Measurements from ENCODE around the gene MRPL43. TPM values are rescaled to one million over a fixed set of nuclear protein-coding genes. Genes with fewer than 3 reads are reported as not detected.

The MRPL43 gene
- total and polyA plus RNA-seq, 9 of the 15 experiments (the other 6 are each of a cell fraction or from before 2014, with no cell fraction given): 15.1 to 63.7 (median 37.2) TPM

DNA sequence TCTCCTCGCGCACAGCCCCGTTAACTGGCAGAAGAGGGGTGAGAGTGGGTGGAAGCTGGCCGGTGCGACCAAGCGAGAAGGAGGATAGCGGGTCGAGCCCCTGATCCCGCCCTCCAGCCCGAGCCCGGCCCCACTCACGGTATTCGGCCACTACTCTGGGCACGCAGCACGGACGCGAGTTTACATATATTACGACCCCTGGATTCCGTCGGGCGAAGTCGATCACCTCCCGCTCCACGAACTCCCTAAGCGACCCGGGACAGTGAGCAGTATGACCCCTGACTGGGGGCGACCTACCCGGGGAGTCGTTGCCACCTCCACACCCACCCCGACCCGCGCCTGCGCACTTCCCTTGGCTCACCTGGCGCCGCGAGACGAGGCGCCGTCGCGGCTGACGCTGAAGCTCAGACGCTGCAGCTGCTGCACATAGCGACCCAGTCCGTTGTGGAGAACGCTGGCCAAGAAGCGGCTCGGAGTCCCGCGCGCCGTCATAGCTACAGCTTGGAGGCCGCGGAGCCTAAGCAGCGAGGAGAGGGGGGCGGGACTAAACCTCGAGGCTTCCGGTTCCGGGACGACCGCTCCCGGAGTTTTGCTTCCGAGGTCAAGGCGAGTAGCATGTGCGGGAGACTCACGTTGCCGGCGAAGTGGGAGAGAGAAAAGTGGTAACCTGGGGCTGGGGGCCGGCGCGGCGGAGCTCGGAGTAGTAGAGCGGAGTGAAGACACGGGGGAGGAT lies at the start of gene MRPL43, which contains the start of gene TWNK (continued):
- TF ChIP-seq PKNOX1 (IDR thresholded peaks at IDR 0.05) (peak; percentile 78), GABPB2 (CRISPR knock-in tag; conservative IDR thresholded peaks at IDR 0.05) (no peak), ZFP30 (CRISPR knock-in tag; IDR thresholded peaks at IDR 0.05; ENCODE audit: borderline replicate concordance) (no peak), HDAC1 (IDR thresholded peaks at IDR 0.05) (peak in 1 of 2 experiments; percentile 99; a peak in 2 of 4 replicates), CREB1 (IDR thresholded peaks at IDR 0.05) (0 out of 2 replicates have a peak, but pooled peaks have one; percentile 47), CREB1 (CRISPR knock-in tag; IDR thresholded peaks at IDR 0.05) (no peak; the same call in 1 of the 2 replicates), NCOA6 (IDR thresholded peaks at IDR 0.05) (no peak), NCOA4 (IDR thresholded peaks at IDR 0.05; ENCODE audit: partially characterized antibody) (no peak), ZNF224 (CRISPR knock-in tag; IDR thresholded peaks at IDR 0.05) (no peak), MAFF (IDR thresholded peaks at IDR 0.05; ENCODE audit: low read length) (no peak), ZNF551 (CRISPR knock-in tag; IDR thresholded peaks at IDR 0.05) (no peak), LEF1 (IDR thresholded peaks at IDR 0.05) (no peak), MAZ (CRISPR knock-in tag; conservative IDR thresholded peaks at IDR 0.05 in 1 of 2, IDR thresholded peaks at IDR 0.05 in 1 of 2) (peak in 1 of 2 experiments; percentile 42; a peak in 2 of 4 replicates), GATAD2A (IDR thresholded peaks at IDR 0.05) (no peak)
- TF ChIP-seq, protein P1, sequence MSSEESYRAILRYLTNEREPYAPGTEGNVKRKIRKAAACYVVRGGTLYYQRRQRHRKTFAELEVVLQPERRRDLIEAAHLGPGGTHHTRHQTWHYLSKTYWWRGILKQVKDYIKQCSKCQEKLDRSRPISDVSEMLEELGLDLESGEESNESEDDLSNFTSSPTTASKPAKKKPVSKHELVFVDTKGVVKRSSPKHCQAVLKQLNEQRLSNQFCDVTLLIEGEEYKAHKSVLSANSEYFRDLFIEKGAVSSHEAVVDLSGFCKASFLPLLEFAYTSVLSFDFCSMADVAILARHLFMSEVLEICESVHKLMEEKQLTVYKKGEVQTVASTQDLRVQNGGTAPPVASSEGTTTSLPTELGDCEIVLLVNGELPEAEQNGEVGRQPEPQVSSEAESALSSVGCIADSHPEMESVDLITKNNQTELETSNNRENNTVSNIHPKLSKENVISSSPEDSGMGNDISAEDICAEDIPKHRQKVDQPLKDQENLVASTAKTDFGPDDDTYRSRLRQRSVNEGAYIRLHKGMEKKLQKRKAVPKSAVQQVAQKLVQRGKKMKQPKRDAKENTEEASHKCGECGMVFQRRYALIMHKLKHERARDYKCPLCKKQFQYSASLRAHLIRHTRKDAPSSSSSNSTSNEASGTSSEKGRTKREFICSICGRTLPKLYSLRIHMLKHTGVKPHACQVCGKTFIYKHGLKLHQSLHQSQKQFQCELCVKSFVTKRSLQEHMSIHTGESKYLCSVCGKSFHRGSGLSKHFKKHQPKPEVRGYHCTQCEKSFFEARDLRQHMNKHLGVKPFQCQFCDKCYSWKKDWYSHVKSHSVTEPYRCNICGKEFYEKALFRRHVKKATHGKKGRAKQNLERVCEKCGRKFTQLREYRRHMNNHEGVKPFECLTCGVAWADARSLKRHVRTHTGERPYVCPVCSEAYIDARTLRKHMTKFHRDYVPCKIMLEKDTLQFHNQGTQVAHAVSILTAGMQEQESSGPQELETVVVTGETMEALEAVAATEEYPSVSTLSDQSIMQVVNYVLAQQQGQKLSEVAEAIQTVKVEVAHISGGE (CRISPR knock-in tag; IDR thresholded peaks at IDR 0.05): peak in 1 of 3 experiments; percentile 86; a peak in 2 of 6 replicates
- TF ChIP-seq, protein P2, sequence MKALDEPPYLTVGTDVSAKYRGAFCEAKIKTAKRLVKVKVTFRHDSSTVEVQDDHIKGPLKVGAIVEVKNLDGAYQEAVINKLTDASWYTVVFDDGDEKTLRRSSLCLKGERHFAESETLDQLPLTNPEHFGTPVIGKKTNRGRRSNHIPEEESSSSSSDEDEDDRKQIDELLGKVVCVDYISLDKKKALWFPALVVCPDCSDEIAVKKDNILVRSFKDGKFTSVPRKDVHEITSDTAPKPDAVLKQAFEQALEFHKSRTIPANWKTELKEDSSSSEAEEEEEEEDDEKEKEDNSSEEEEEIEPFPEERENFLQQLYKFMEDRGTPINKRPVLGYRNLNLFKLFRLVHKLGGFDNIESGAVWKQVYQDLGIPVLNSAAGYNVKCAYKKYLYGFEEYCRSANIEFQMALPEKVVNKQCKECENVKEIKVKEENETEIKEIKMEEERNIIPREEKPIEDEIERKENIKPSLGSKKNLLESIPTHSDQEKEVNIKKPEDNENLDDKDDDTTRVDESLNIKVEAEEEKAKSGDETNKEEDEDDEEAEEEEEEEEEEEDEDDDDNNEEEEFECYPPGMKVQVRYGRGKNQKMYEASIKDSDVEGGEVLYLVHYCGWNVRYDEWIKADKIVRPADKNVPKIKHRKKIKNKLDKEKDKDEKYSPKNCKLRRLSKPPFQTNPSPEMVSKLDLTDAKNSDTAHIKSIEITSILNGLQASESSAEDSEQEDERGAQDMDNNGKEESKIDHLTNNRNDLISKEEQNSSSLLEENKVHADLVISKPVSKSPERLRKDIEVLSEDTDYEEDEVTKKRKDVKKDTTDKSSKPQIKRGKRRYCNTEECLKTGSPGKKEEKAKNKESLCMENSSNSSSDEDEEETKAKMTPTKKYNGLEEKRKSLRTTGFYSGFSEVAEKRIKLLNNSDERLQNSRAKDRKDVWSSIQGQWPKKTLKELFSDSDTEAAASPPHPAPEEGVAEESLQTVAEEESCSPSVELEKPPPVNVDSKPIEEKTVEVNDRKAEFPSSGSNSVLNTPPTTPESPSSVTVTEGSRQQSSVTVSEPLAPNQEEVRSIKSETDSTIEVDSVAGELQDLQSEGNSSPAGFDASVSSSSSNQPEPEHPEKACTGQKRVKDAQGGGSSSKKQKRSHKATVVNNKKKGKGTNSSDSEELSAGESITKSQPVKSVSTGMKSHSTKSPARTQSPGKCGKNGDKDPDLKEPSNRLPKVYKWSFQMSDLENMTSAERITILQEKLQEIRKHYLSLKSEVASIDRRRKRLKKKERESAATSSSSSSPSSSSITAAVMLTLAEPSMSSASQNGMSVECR (CRISPR knock-in tag; IDR thresholded peaks at IDR 0.05): peak; percentile 89
- TF ChIP-seq, protein P3, sequence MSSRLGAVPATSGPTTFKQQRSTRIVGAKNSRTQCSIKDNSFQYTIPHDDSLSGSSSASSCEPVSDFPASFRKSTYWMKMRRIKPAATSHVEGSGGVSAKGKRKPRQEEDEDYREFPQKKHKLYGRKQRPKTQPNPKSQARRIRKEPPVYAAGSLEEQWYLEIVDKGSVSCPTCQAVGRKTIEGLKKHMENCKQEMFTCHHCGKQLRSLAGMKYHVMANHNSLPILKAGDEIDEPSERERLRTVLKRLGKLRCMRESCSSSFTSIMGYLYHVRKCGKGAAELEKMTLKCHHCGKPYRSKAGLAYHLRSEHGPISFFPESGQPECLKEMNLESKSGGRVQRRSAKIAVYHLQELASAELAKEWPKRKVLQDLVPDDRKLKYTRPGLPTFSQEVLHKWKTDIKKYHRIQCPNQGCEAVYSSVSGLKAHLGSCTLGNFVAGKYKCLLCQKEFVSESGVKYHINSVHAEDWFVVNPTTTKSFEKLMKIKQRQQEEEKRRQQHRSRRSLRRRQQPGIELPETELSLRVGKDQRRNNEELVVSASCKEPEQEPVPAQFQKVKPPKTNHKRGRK (tag; IDR thresholded peaks at IDR 0.05): no peak
